K562 (cell line): ENCODE results near the gene FOSL2. TPM values are rescaled to one million over a fixed set of nuclear protein-coding genes. Genes with fewer than 3 reads are reported as not detected.

Source experiments
- ATAC-seq: fragments of 200-7000 bp; cut with Tn5 transposase; 3 replicates; pipeline ENCODE4 v1.9.1; 2020; ENCODE audit warnings: moderate library complexity
- BruUV-seq: library from RNA; stranded (reverse); fragments of 400-500 nt; replicated peaks from 2 replicates; lab custom pipeline; 2021; lab: Mats Ljungman, UMichigan
- CTCF ChIA-PET: fragments of 300-600 bp; formaldehyde crosslinking; extraction: SDS; loops from one replicate; lab custom pipeline; 2021; ENCODE audit warnings: low intra/inter-chr PET ratio; lab: Yijun Ruan, JAX
- POLR2A ChIA-PET: fragments of 300-600, 350-650 bp; sonication (Branson Sonifier 250); formaldehyde crosslinking; extraction: SDS; loops from one replicate; lab custom pipeline; 2021; ENCODE audit warnings: antibody characterized with exemption, inconsistent platforms; lab: Yijun Ruan, JAX
- DNase-seq, 4 experiments: peaks; one replicate each; pipeline versions ENCODE4 v3.0.0 to v3.0.0-alpha.2; 2011 to 2018; ENCODE audit warnings: low spot score in 3 of 4, mixed read lengths in 3 of 4; ENCODE audit errors: extremely low read depth in 1 of 4
- FAIRE-seq: peaks from 2 replicates; lab custom pipeline; 2011; peaks lifted over from hg19 to GRCh38; lab: Jason Lieb, UNC
- H2AFZ ChIP-seq: 2 replicates; pipeline ENCODE4 v1.6.0; 2011; ENCODE audit warnings: low read depth, low read length, control low read depth, inconsistent platforms
- H3K27ac ChIP-seq: fragments of 200-600 bp; 3 replicates; pipeline ENCODE4 v1.8.0; 2011; ENCODE audit warnings: low read depth, mild to moderate bottlenecking, control low read depth, inconsistent platforms, low read length, moderate library complexity, mixed read lengths; ENCODE audit errors: extremely low read depth
- H3K27me3 ChIP-seq, 2 experiments: fragments of 300-600 bp in 1 of 2; 2 replicates in 1 of 2; 3 replicates in 1 of 2; pipeline versions ENCODE4 v1.6.0 to v1.8.0; 2011; ENCODE audit warnings: inconsistent platforms in 2 of 2, low read length in 2 of 2, mild to moderate bottlenecking in 1 of 2, mixed read lengths in 1 of 2, moderate library complexity in 1 of 2; ENCODE audit not compliant: control insufficient read depth in 2 of 2, insufficient read depth in 2 of 2
- H3K36me3 ChIP-seq: fragments of 300-600 bp; 3 replicates; pipeline ENCODE4 v1.8.0; 2011; ENCODE audit warnings: mild to moderate bottlenecking, low read length, inconsistent platforms; ENCODE audit not compliant: control insufficient read depth, insufficient read depth
- H3K4me1 ChIP-seq, 2 experiments: fragments of 200-600 bp in 1 of 2; replicated peaks in 1 of 2; 2 replicates in 1 of 2; 3 replicates in 1 of 2; pipeline versions ENCODE4 v1.5.1 to v1.8.0; 2011; ENCODE audit warnings: inconsistent platforms in 2 of 2, low read length in 2 of 2, mild to moderate bottlenecking in 1 of 2, mixed read lengths in 1 of 2, moderate library complexity in 1 of 2; ENCODE audit not compliant: control insufficient read depth in 2 of 2, insufficient read depth in 2 of 2
- H3K4me2 ChIP-seq: 2 replicates; pipeline ENCODE4 v1.6.1; 2011; ENCODE audit warnings: low read length, control low read depth, inconsistent platforms, mixed read lengths; ENCODE audit not compliant: insufficient read depth
- H3K4me3 ChIP-seq: fragments of 200-600 bp; sonication (generic), shearing (Covaris generic); 2 replicates; pipeline ENCODE4 v1.5.1; 2016; ENCODE audit warnings: control low read depth, inconsistent platforms
- H3K79me2 ChIP-seq: fragments of 200-600 bp; 3 replicates; pipeline ENCODE4 v1.8.0; 2011; ENCODE audit warnings: low read length, inconsistent platforms; ENCODE audit not compliant: control insufficient read depth, insufficient read depth
- H3K9ac ChIP-seq, 2 experiments: 2 replicates each; pipeline versions ENCODE4 v1.6.0 to v1.6.1; 2011; ENCODE audit warnings: low read depth in 2 of 2, low read length in 2 of 2, control low read depth in 1 of 2, inconsistent platforms in 1 of 2, mild to moderate bottlenecking in 1 of 2, mixed read lengths in 1 of 2; ENCODE audit not compliant: insufficient read depth in 1 of 2
- H3K9me1 ChIP-seq: one replicate; pipeline ENCODE4 v1.6.0; 2011; ENCODE audit warnings: inconsistent platforms, mild to moderate bottlenecking, low read length, moderate library complexity; ENCODE audit not compliant: control insufficient read depth, insufficient read depth
- H3K9me3 ChIP-seq: replicated peaks from 2 replicates; pipeline ENCODE4 v1.5.1; 2011; ENCODE audit warnings: low read depth, low read length, inconsistent platforms; ENCODE audit not compliant: control insufficient read depth, insufficient read depth
- H4K20me1 ChIP-seq: replicated peaks from 2 replicates; pipeline ENCODE4 v1.6.1; 2011; ENCODE audit warnings: low read length, inconsistent platforms, mixed read lengths; ENCODE audit not compliant: control insufficient read depth, insufficient read depth
- DMBX1 ChIP-seq: fragments of 250-450 bp; sonication (Bioruptor Pico); IDR thresholded peaks from 2 replicates; pipeline ENCODE4 v1.8.0; 2022; ENCODE audit warnings: inconsistent platforms, mild to moderate bottlenecking, moderate library complexity, borderline replicate concordance
- POLR2A ChIP-seq: fragments of 450-650 bp; conservative IDR thresholded peaks from 2 replicates; pipeline ENCODE4 v1.6.1; 2016
- RBFOX2 ChIP-seq: fragments of 200-400 bp; formaldehyde crosslinking; IDR thresholded peaks from 2 replicates; pipeline ENCODE4 v1.6.1; 2017; ENCODE audit warnings: low read depth, mild to moderate bottlenecking, low read length, moderate library complexity
- SMARCA5 ChIP-seq: fragments of 450-650 bp; IDR thresholded peaks from 2 replicates; pipeline ENCODE4 v1.6.1; 2016
- SRSF7 ChIP-seq: fragments of 200-400 bp; formaldehyde crosslinking; optimal IDR thresholded peaks from 2 replicates; pipeline ENCODE3; 2017; ENCODE audit warnings: mild to moderate bottlenecking, low read depth, low read length
- THAP12 ChIP-seq: fragments of 250-450 bp; sonication (Bioruptor Pico); IDR thresholded peaks from 2 replicates; pipeline ENCODE4 v1.9.0; 2021; ENCODE audit warnings: mild to moderate bottlenecking, inconsistent platforms
- ZNF644 ChIP-seq: fragments of 200-800 bp; sonication (Bioruptor generic); IDR thresholded peaks from 2 replicates; pipeline ENCODE4 v1.6.1; 2016; ENCODE audit warnings: low read depth, missing genetic modification characterization, missing compliant biosample characterization
- WGBS: fragments of 100-300 bp; shearing (Covaris generic); methylation state at CpG from one replicate; pipeline ENCODE4 v1.1.6; 2016; ENCODE audit warnings: low coverage, mixed read lengths; ENCODE audit not compliant: insufficient coverage; ENCODE audit errors: missing lambda C conversion rate; 5-methylcytosine and 5-hydroxymethylcytosine counted together
- in situ Hi-C: fragments of 300-500 bp; cut with MboI; formaldehyde crosslinking; loops from 4 replicates; pipeline ENCODE4 v1.15.0; 2018; ENCODE audit warnings: inconsistent platforms, mixed read lengths
- intact Hi-C: fragments of 100-400 bp; cut with micrococcal nuclease; formaldehyde crosslinking; loops from 2 replicates; pipeline ENCODE4 v1.14.2; 2022
- polyA plus RNA-seq, 8 experiments: library from polyadenylated mRNA; depleted of rRNA in 4 of 8; stranded (reverse) in 5 of 8; unstranded in 3 of 8; fragments of >200 nt; fragmentation: Nextera tagmentation in 2 of 8; fragmentation: Illumina TruSeq in 1 of 8; extraction: Ambion mirVana in 2 of 8; extraction: Trizol in 1 of 8; gene quantifications; 2 replicates each; pipeline versions ENCODE4 v1.2.1 to v1.2.3, GENCODE V29; 2011 to 2014; ENCODE audit warnings: inconsistent platforms in 1 of 8, missing spikeins in 1 of 8
- total RNA-seq, 7 experiments: library from RNA; depleted of rRNA in 6 of 7; stranded (reverse); fragments of >200 nt in 6 of 7; fragmentation: Illumina TruSeq in 2 of 7; extraction: Trizol in 2 of 7; gene quantifications; 2 replicates each; pipeline versions ENCODE4 v1.2.1 to v1.2.3, GENCODE V29; 2011 to 2021; ENCODE audit warnings: low replicate concordance in 1 of 7
- TF ChIP-seq, protein P1 (sequence below): fragments of 450-650 bp; IDR thresholded peaks from 2 replicates; pipeline ENCODE4 v1.6.1; 2017; ENCODE audit warnings: antibody characterized with exemption, mild to moderate bottlenecking

Gene FOSL2
- total and polyA plus RNA-seq, 9 of the 15 experiments (the other 6 are each of a cell fraction or from before 2014, with no cell fraction given) = 0.04 to 2.9 (median 0.80) TPM

DNA sequence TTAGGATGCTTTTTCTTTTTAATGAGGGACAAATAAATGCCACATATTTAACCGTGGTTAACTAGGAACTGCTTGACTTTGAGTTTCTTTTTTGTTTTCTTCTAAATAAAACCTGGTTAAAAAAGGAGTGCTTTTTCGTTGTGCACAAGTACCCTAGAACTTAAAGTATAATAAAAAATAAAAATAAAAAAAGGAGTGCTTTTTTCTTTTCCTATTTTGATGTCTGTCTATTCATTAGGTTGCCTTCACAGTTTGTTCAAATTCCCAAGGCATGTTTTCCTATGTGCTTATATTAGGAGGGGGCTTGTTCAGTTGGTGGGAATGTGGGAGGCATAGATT, 4.4 kb downstream of the FOSL2 start:
- FAIRE-seq = no peak
- POLR2A ChIA-PET = interaction anchor here (0.8 kb wide), 1 partner anchor 734 kb away, joined by 3 read pairs; the partner anchor contains the start of genes SLC4A1AP and SUPT7L
- no peak overlapping the region for H3K4me3 ChIP-seq
- H3K79me2 ChIP-seq = no peaks in the 10 kb centered on the region
- in situ Hi-C loops (no loop called here), intact Hi-C loops (loop anchor here (2.0 to 10.0 kb wide), 4 partner anchors 240 to 672 kb away; partner anchors contain the start of genes BABAM2 and RBKS)
- no peak for ATAC-seq
- H3K27ac ChIP-seq = no peak overlapping the region
- H2AFZ ChIP-seq = no peak overlapping the region
- no peaks in the 10 kb centered on the region for H3K9me1 ChIP-seq
- TF ChIP-seq DMBX1 (no peak), THAP12 (CRISPR knock-in tag) (no peak), SMARCA5 (no peak), ZNF644 (tag) (no peak), RBFOX2 (no peak), SRSF7 (no peak), POLR2A (no peak)
- TF ChIP-seq, protein P1, sequence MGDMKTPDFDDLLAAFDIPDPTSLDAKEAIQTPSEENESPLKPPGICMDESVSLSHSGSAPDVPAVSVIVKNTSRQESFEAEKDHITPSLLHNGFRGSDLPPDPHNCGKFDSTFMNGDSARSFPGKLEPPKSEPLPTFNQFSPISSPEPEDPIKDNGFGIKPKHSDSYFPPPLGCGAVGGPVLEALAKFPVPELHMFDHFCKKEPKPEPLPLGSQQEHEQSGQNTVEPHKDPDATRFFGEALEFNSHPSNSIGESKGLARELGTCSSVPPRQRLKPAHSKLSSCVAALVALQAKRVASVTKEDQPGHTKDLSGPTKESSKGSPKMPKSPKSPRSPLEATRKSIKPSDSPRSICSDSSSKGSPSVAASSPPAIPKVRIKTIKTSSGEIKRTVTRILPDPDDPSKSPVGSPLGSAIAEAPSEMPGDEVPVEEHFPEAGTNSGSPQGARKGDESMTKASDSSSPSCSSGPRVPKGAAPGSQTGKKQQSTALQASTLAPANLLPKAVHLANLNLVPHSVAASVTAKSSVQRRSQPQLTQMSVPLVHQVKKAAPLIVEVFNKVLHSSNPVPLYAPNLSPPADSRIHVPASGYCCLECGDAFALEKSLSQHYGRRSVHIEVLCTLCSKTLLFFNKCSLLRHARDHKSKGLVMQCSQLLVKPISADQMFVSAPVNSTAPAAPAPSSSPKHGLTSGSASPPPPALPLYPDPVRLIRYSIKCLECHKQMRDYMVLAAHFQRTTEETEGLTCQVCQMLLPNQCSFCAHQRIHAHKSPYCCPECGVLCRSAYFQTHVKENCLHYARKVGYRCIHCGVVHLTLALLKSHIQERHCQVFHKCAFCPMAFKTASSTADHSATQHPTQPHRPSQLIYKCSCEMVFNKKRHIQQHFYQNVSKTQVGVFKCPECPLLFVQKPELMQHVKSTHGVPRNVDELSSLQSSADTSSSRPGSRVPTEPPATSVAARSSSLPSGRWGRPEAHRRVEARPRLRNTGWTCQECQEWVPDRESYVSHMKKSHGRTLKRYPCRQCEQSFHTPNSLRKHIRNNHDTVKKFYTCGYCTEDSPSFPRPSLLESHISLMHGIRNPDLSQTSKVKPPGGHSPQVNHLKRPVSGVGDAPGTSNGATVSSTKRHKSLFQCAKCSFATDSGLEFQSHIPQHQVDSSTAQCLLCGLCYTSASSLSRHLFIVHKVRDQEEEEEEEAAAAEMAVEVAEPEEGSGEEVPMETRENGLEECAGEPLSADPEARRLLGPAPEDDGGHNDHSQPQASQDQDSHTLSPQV = no peak
- H3K27me3 ChIP-seq = peaks cover 11 to 40% of the 10 kb centered on the region in 2 experiments; a peak in 4 of 5 replicates
- CTCF ChIA-PET = interaction anchor here (0.7 to 2.1 kb wide), 5 partner anchors 241 to 713 kb away, joined by 3 to 9 read pairs (median 4); no protein-coding TSS in a partner anchor
- H3K9me3 ChIP-seq = no peaks in the 10 kb centered on the region
- H3K4me2 ChIP-seq = no peak overlapping the region
- H4K20me1 ChIP-seq = no peaks in the 10 kb centered on the region
- WGBS = 13% methylated on average over 2 of the region's 2 CpGs
- no TSS peak for BruUV-seq
- no peak overlapping the region for H3K9ac ChIP-seq
- peaks cover 0 to 20% of the 10 kb centered on the region in 2 experiments; a peak in 3 of 5 replicates for H3K4me1 ChIP-seq
- DNase-seq = no peak
- no peaks in the 10 kb centered on the region for H3K36me3 ChIP-seq
